ENCODE results near the gene NEUROD2.

The NEUROD2 gene

DNA sequence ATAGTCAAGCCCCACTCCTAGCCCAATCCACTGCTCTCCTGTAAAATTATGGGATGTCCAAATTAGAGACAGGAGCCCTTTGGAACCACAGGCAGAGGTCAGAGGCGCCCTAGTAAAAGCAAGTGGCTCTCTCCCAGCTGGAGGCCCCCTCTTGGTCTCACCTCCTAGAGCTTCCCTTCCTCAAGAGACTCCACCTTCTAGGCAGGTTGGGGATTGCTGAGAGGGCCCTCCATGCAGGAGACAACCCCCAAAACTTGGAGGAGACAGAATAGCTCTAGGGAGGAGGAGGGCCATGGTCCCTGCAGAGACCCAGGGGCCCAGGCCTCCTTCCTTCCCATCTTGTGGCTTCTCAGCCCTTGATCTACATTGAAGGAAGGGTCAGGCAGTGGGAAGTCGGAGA lies 29.4 kb downstream of the NEUROD2 start:
- DNase-seq = no peak

DNA sequence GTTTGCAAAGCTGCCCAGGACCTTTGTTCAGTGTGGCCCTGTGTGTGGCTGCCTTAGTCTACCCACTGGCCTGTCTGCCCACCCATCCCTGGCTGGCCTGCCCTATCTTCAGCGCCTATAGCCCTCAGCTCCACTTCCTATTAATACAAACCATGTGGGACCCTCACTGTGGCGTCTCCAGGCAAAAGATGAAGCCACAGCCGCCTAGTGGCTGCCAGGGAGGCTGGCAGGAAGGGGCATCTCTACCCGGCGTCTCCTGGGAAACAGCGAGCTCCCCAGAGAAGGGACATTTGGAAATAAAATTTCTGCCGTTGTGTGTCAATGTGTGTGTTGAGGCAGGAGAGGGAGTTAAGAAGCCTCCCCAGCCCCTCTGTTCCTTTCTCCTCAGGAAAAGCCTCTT lies 31.5 kb downstream of the NEUROD2 start:
- no peak for DNase-seq

- peak; percentile 17 to 36 for DNase-seq
These were observed 34.0 kb downstream of the NEUROD2 start for GRCh38 chr17:39573447-39574298.

- DNase-seq = no peak
These were observed 35.6 kb downstream of the NEUROD2 start for GRCh38 chr17:39572121-39572520.

DNA sequence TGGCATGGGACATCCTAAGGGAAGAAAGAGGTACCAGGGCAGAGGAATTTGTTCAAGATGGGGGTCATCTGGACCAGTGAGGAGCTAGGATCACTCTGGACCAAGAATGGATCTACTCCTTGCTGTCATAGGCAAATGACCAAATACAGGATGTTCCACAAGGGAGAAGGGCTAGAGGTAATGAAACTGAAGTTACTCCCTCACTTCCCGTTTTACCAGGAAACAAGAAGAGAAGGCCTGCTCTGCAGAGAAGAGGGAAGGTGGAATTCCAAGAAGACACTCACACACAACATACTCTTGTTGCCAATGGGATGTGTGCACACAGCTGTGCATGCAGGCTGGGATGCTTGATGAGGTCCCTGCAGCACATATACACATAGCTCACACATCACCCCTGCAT lies 38.6 kb downstream of the NEUROD2 start:
- no peak for DNase-seq

DNA sequence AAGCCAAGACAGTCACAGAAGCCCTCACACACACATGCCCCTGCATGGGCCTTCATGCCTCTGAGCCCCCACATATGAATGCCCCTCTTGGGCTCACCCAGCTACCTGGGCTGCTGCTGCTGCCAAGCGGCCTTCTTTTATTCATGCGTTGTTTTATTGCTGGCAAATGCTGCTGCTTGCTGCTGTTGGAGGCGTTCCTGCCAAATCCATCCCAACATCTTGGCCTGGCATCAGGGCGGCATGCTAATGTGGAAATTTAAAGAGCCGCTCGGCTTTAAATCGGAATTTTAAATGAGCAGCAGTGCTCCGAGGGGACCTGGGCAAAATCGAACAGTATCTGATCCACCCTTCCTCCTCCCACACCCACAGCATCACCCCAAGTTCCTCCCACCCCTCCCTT lies 39.0 kb downstream of the NEUROD2 start:
- DNase-seq = no peak

DNA sequence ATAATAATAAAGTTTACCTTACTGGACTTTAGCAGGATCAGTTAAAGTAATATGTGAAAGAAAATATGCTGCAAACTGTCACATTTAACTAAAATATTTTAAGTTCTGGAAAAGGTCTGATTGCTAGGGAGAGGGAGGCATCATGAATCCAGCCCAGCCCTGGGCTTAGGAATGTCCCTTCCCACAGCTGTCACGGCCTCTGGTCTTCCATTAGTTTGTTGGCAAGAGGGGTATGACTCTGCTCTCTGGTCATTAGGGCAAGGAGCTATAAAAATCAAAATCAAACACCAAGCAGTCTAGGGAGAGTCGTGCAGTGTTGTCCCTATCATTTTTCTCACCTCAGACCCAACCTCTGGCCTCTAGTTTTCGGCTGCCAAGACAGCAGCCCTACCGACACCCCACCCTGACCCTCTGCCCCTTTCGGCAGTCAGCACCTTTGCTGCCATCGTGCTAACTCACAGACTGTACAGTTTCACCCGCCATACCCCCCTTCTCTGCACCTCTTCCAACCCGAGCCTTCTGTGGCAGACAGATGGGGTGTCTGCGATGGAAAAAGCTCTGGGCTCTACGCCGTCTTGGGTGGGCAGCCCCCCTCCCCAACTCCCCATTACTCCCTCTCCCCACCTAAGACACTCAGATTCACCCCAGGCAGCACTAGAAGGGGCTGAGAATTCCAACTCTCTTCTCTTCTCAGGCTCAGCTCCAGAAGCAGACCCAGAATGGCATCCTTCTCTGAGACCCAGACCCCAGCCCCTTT lies 41.4 kb downstream of the NEUROD2 start:
- no peak for DNase-seq

DNA sequence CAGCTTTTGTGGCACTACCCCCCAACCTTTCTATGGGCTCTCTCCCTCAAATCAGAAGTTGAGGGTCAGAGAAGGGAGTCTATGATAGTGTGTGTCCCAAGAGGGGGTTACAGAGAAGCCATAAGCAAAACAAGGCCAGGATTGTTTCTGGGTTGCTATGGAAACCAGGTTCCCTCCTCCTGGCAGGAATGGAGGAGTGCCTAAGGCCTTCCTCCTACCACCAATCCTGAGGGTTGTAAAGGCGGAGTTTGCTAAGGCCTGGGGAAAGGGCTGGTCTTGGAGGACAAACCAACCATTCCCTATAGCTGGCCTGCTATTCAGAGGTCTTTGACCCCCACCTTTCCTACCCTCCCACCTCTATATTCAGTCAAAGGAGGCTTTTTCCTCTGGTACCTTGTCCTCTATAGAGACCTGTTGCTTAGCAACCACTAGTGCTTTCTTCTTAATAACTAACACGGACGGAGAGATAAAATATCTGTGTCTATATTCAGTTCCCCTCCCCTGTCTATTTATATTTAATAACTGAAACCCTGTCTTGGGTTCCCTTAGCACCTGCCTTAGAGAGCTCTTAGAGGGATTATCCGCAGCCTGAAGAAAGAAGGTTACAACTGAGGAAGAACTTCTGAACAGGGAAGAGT lies 43.4 kb downstream of the NEUROD2 start:
- no peak for DNase-seq

GRCh38 chr17:39563476-39563875 lies 44.2 kb downstream of the NEUROD2 start:
- DNase-seq = no peak

- no peak for DNase-seq
These were observed 44.7 kb downstream of the NEUROD2 start for GRCh38 chr17:39562976-39563375.

GRCh38 chr17:39562395-39562794 lies 45.3 kb downstream of the NEUROD2 start:
- DNase-seq = no peak

GRCh38 chr17:39556423-39556822 lies 51.3 kb downstream of the NEUROD2 start:
- DNase-seq = no peak

DNA sequence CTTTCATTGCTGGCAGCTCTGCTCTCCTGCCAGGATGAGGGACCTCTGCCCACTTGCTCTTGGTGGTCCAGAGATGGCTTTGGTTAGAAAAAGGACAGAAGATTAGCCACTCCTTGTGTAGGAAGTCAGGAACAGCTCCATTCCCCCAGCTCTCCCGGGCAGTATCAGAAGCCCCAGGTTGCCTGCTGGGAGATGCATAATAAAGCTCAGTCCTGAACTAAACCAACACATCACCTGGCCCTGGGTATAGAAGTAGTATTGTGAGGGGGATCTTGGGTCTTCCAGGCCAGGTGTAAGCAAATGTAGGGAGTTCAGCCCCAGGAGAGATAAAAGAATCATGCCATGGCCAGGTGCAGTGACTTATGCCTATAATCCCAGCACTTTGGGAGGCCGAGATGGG lies 52.4 kb downstream of the NEUROD2 start:
- DNase-seq = no peak
